Upper lobe of left lung (tissue), 6 donors: ENCODE data around the gene PRPS1. TPM values are rescaled to one million over a fixed set of nuclear protein-coding genes. Genes with fewer than 3 reads are reported as not detected.

Source experiments
- ATAC-seq, 2 donors: fragments of 200-7000 bp; cut with Tn5 transposase; one replicate each; pipeline ENCODE4 v1.9.1; 2022; ENCODE audit warnings: mild to moderate bottlenecking in 2 of 2, moderate library complexity in 2 of 2; ENCODE audit not compliant: low FRiP score in 2 of 2
- DNase-seq, 2 donors: peaks; one replicate each; pipeline ENCODE4 v3.0.0-alpha.2; 2019 to 2020
- H3K27ac ChIP-seq, 4 donors: fragments of 200-600 bp; sonication (generic); one replicate each; pipeline ENCODE4 v1.5.1; 2016 to 2019
- H3K27me3 ChIP-seq, 4 donors: fragments of 200-600 bp; sonication (generic); one replicate each; pipeline ENCODE4 v1.5.1; 2017 to 2019
- H3K36me3 ChIP-seq, 4 donors: fragments of 200-600 bp; sonication (generic); one replicate each; pipeline ENCODE4 v1.5.1; 2016 to 2019
- H3K4me1 ChIP-seq, 4 donors: fragments of 200-600 bp; sonication (generic); one replicate each; pipeline ENCODE4 v1.5.1; 2018 to 2019
- H3K4me3 ChIP-seq, 4 donors: fragments of 200-600 bp; sonication (generic); one replicate each; pipeline ENCODE4 v1.5.1; 2017 to 2019; ENCODE audit warnings: mild to moderate bottlenecking in 2 of 4, moderate library complexity in 1 of 4
- H3K9me3 ChIP-seq, 4 donors: fragments of 200-600 bp; sonication (generic); one replicate each; pipeline ENCODE4 v1.5.1; 2018 to 2019
- CTCF ChIP-seq, 6 experiments: fragments of 450-650 bp in 4 of 6; fragments of 200-600 bp in 2 of 6; sonication (generic) in 2 of 6; IDR thresholded peaks; one replicate each; pipeline ENCODE4 v1.5.1; 2016 to 2019; ENCODE audit warnings: antibody characterized with exemption in 6 of 6
- EP300 ChIP-seq, 4 donors: sonication (generic); formaldehyde crosslinking; IDR thresholded peaks; one replicate each; pipeline ENCODE4 v1.5.1; 2017; ENCODE audit warnings: antibody characterized with exemption in 4 of 4, control low read depth in 2 of 4
- POLR2A ChIP-seq, 4 donors: fragments of 450-650 bp; IDR thresholded peaks; one replicate each; pipeline ENCODE4 v1.5.1; 2016 to 2017; ENCODE audit warnings: antibody characterized with exemption in 4 of 4, mild to moderate bottlenecking in 2 of 4
- POLR2AphosphoS5 ChIP-seq, 2 donors: sonication (generic); formaldehyde crosslinking; IDR thresholded peaks; one replicate each; pipeline ENCODE4 v1.5.1; 2017; ENCODE audit warnings: antibody characterized with exemption in 2 of 2
- WGBS, 2 donors: methylation state at CpG; one replicate each; pipeline ENCODE4 v1.1.5; 2017 to 2018; 5-methylcytosine and 5-hydroxymethylcytosine counted together
- total RNA-seq, 6 donors: library from RNA; depleted of rRNA in 4 of 6; stranded (reverse); fragments of >200 nt in 4 of 6; gene quantifications; one replicate each; pipeline versions ENCODE4 v1.1.0 to v1.2.1, GENCODE V29; 2016 to 2021
- donor health status: DM: no; HTN: no; CAD: no; lungs with moderate emphysema.
- donor health status: DM: no; HTN: yes; CAD: no; lungs with severe emphysema.

Gene PRPS1
- total RNA-seq, 6 donors from 2014 or later: 10.5 to 32.7 (median 24.6) TPM

- 79 to 83% methylated on average over 2 of the region's 2 CpGs for WGBS, 2 donors
- H3K9me3 ChIP-seq: no peaks in the 10 kb centered on the region
- DNase-seq (no peak), ATAC-seq (no peak)
- no peaks in the 10 kb centered on the region for H3K27me3 ChIP-seq
- H3K4me3 ChIP-seq: no peak overlapping the region
- H3K27ac ChIP-seq: no peak overlapping the region
- no peaks in the 10 kb centered on the region for H3K4me1 ChIP-seq
- H3K36me3 ChIP-seq: peaks cover 0 to 28% (median 1%) of the 10 kb centered on the region in 4 donors
- no peak for TF ChIP-seq POLR2AphosphoS5 (IDR thresholded peaks at IDR 0.05)
- no peak for TF ChIP-seq POLR2A (IDR thresholded peaks at IDR 0.05)
- no peak for TF ChIP-seq CTCF (IDR thresholded peaks at IDR 0.05)
- no peak for TF ChIP-seq EP300 (IDR thresholded peaks at IDR 0.05)
These were observed 18.4 kb downstream of the PRPS1 start for GRCh38 chrX:107646735-107647134.

- no peaks in the 10 kb centered on the region for H3K4me1 ChIP-seq
- no peaks in the 10 kb centered on the region for H3K27me3 ChIP-seq
- H3K4me3 ChIP-seq: no peak overlapping the region
- H3K36me3 ChIP-seq: peaks cover 0 to 28% (median 1%) of the 10 kb centered on the region in 4 donors
- WGBS, 2 donors: 91 to 92% methylated on average over 4 of the region's 4 CpGs
- no peaks in the 10 kb centered on the region for H3K9me3 ChIP-seq
- TF ChIP-seq EP300 (IDR thresholded peaks at IDR 0.05): no peak
- no peak for TF ChIP-seq POLR2A (IDR thresholded peaks at IDR 0.05)
- no peak for TF ChIP-seq POLR2AphosphoS5 (IDR thresholded peaks at IDR 0.05)
- TF ChIP-seq CTCF (IDR thresholded peaks at IDR 0.05): no peak
- DNase-seq (no peak), ATAC-seq (no peak)
- no peak overlapping the region for H3K27ac ChIP-seq
These were observed 20.0 kb downstream of the PRPS1 start for GRCh38 chrX:107648332-107648731.

GRCh38 chrX:107654566-107654871 is 26.2 kb downstream of the PRPS1 start:
- no peak for ATAC-seq
- Histone ChIP-seq H3K9me3 (no peaks in the 10 kb centered on the region), H3K27ac (peak overlapping the region; percentile 53 to 84 (median 54)), H3K36me3 (peaks cover 0 to 7% (median 0%) of the 10 kb centered on the region in 4 donors), H3K27me3 (no peaks in the 10 kb centered on the region), H3K4me3 (no peak overlapping the region), H3K4me1 (peaks cover 0 to 12% (median 6%) of the 10 kb centered on the region in 4 donors)
- TF ChIP-seq CTCF (IDR thresholded peaks at IDR 0.05) (no peak), POLR2AphosphoS5 (IDR thresholded peaks at IDR 0.05) (no peak), EP300 (IDR thresholded peaks at IDR 0.05) (no peak), POLR2A (IDR thresholded peaks at IDR 0.05) (no peak)
- no peak for DNase-seq
- WGBS, 2 donors: 0 to 10% methylated on average over 1 to 2 of the region's 2 CpGs

- peaks cover 0 to 2% (median 0%) of the 10 kb centered on the region in 4 donors for H3K36me3 ChIP-seq
- H3K27ac ChIP-seq: peak overlapping the region; percentile 53 to 84 (median 54)
- TF ChIP-seq CTCF (IDR thresholded peaks at IDR 0.05) (peak; percentile 71 to 87 (median 78)), EP300 (IDR thresholded peaks at IDR 0.05) (no peak), POLR2AphosphoS5 (IDR thresholded peaks at IDR 0.05) (peak in 1 of 2 donors; percentile 18), POLR2A (IDR thresholded peaks at IDR 0.05) (peak in 1 of 4 donors; percentile 19)
- WGBS, 2 donors: 38 to 42% methylated on average over 5 to 22 of the region's 22 CpGs
- H3K9me3 ChIP-seq: no peaks in the 10 kb centered on the region
- peak overlapping the region in 1 of 4 donors; percentile 13 for H3K4me3 ChIP-seq
- H3K27me3 ChIP-seq: no peaks in the 10 kb centered on the region
- H3K4me1 ChIP-seq: peaks cover 0 to 18% (median 6%) of the 10 kb centered on the region in 4 donors
- ATAC-seq: peak; percentile 92 to 95
- peak; percentile 41 to 72 for DNase-seq
These were observed 26.8 kb downstream of the PRPS1 start for GRCh38 chrX:107654872-107655761.
